MM.1S (cell line): ENCODE measurements around the gene FBLN1.
"Not testable (repeated sequence)": the region's sequence is repeated elsewhere in the genome, so short reads cannot be mapped to it uniquely, and the experiment has no call there.

ENCODE experiments used
- CTCF ChIP-seq: fragments of 300-600 bp; sonication (generic); IDR thresholded peaks from 2 replicates; pipeline ENCODE4 v1.5.1; 2016; ENCODE audit warnings: antibody characterized with exemption, low read length, mixed read lengths
- EZH2 ChIP-seq: fragments of 300-600 bp; sonication (generic); optimal IDR thresholded peaks from 2 replicates; pipeline ENCODE3; 2017; ENCODE audit warnings: low read depth, mild to moderate bottlenecking, antibody characterized with exemption, low read length, mixed read lengths

- TF ChIP-seq EZH2, CTCF: not testable (repeated sequence)
Measured at GRCh38 chr22:45560761-45561160, 58.1 kb downstream of the FBLN1 start.
